Left hindlimb (tissue), 1 donor: Measurements from ENCODE around the gene ZNF678.
"Not testable (repeated sequence)": the region's sequence is repeated elsewhere in the genome, so short reads cannot be mapped to it uniquely, and the experiment has no call there.

Experiments
- DNase-seq: peaks from one replicate; pipeline ENCODE4 v3.0.0-alpha.2; 2018

Gene ZNF678

GRCh38 chr1:227556288-227556687 lies 7.1 kb upstream of the ZNF678 start:
- no peak for DNase-seq

GRCh38 chr1:227557962-227558725 lies 5.2 kb upstream of the ZNF678 start:
- DNase-seq = no peak

- DNase-seq = peak; percentile 67
Measured at GRCh38 chr1:227558732-227559262, 4.6 kb upstream of the ZNF678 start.

- DNase-seq = no peak
Measured at GRCh38 chr1:227559499-227559898, 3.9 kb upstream of the ZNF678 start.

- DNase-seq = no peak
Measured at GRCh38 chr1:227559926-227560325, 3.4 kb upstream of the ZNF678 start.

GRCh38 chr1:227560393-227561173 lies 2.8 kb upstream of the ZNF678 start:
- no peak for DNase-seq

GRCh38 chr1:227561241-227561907 lies 2.0 kb upstream of the ZNF678 start:
- no peak for DNase-seq

- DNase-seq = no peak
Measured at GRCh38 chr1:227562037-227562436, 1.3 kb upstream of the ZNF678 start.

- no peak for DNase-seq
Measured at GRCh38 chr1:227562933-227563323, 428 bp upstream of the ZNF678 start.

- no peak for DNase-seq
Measured at GRCh38 chr1:227567256-227567655, 3.9 kb downstream of the ZNF678 start.

GRCh38 chr1:227568593-227568992 lies 5.2 kb downstream of the ZNF678 start:
- DNase-seq = no peak

- DNase-seq = no peak
Measured at GRCh38 chr1:227572752-227573151, 9.4 kb downstream of the ZNF678 start.

- DNase-seq = no peak
Measured at GRCh38 chr1:227574926-227575325, 11.6 kb downstream of the ZNF678 start.

GRCh38 chr1:227576189-227576588 lies 12.8 kb downstream of the ZNF678 start:
- DNase-seq = no peak

- no peak for DNase-seq
Measured at GRCh38 chr1:227577500-227577899, 14.1 kb downstream of the ZNF678 start.

- DNase-seq = no peak
Measured at GRCh38 chr1:227583354-227583753, 20.0 kb downstream of the ZNF678 start.

- no peak for DNase-seq
Measured at GRCh38 chr1:227586733-227587132, 23.4 kb downstream of the ZNF678 start.

- DNase-seq = no peak
Measured at GRCh38 chr1:227587968-227588367, 24.6 kb downstream of the ZNF678 start.

GRCh38 chr1:227588769-227589168 lies 25.4 kb downstream of the ZNF678 start:
- DNase-seq = not testable (repeated sequence)

- DNase-seq = not testable (repeated sequence)
Measured at GRCh38 chr1:227589777-227590176, 26.4 kb downstream of the ZNF678 start.

GRCh38 chr1:227596222-227596621 lies 32.9 kb downstream of the ZNF678 start:
- DNase-seq = not testable (repeated sequence)

- no peak for DNase-seq
Measured at GRCh38 chr1:227603327-227603726, 40.0 kb downstream of the ZNF678 start.

GRCh38 chr1:227604446-227604845 lies 41.1 kb downstream of the ZNF678 start:
- DNase-seq = no peak
